K562 (cell line): ENCODE measurements around the gene MAGI1. TPM values are rescaled to one million over a fixed set of nuclear protein-coding genes. Genes with fewer than 3 reads are reported as not detected.
"Not testable (repeated sequence)": the region's sequence is repeated elsewhere in the genome, so short reads cannot be mapped to it uniquely, and the experiment has no call there.

Experiments used
- ATAC-seq: fragments of 200-7000 bp; cut with Tn5 transposase; 3 replicates; pipeline ENCODE4 v1.9.1; 2020; ENCODE audit warnings: moderate library complexity
- BruUV-seq: library from RNA; stranded (reverse); fragments of 400-500 nt; replicated peaks from 2 replicates; lab custom pipeline; 2021; lab: Mats Ljungman, UMichigan
- CTCF ChIA-PET: fragments of 300-600 bp; formaldehyde crosslinking; extraction: SDS; loops from one replicate; lab custom pipeline; 2021; ENCODE audit warnings: low intra/inter-chr PET ratio; lab: Yijun Ruan, JAX
- POLR2A ChIA-PET: fragments of 300-600, 350-650 bp; sonication (Branson Sonifier 250); formaldehyde crosslinking; extraction: SDS; loops from one replicate; lab custom pipeline; 2021; ENCODE audit warnings: antibody characterized with exemption, inconsistent platforms; lab: Yijun Ruan, JAX
- DNase-seq, 4 experiments: peaks; one replicate each; pipeline versions ENCODE4 v3.0.0 to v3.0.0-alpha.2; 2011 to 2018; ENCODE audit warnings: low spot score in 3 of 4, mixed read lengths in 3 of 4; ENCODE audit errors: extremely low read depth in 1 of 4
- FAIRE-seq: peaks from 2 replicates; lab custom pipeline; 2011; peaks lifted over from hg19 to GRCh38; lab: Jason Lieb, UNC
- H2AFZ ChIP-seq: 2 replicates; pipeline ENCODE4 v1.6.0; 2011; ENCODE audit warnings: low read depth, low read length, control low read depth, inconsistent platforms
- H3K27ac ChIP-seq: fragments of 200-600 bp; 3 replicates; pipeline ENCODE4 v1.8.0; 2011; ENCODE audit warnings: low read depth, mild to moderate bottlenecking, control low read depth, inconsistent platforms, low read length, moderate library complexity, mixed read lengths; ENCODE audit errors: extremely low read depth
- H3K27me3 ChIP-seq, 2 experiments: fragments of 300-600 bp in 1 of 2; 2 replicates in 1 of 2; 3 replicates in 1 of 2; pipeline versions ENCODE4 v1.6.0 to v1.8.0; 2011; ENCODE audit warnings: inconsistent platforms in 2 of 2, low read length in 2 of 2, mild to moderate bottlenecking in 1 of 2, mixed read lengths in 1 of 2, moderate library complexity in 1 of 2; ENCODE audit not compliant: control insufficient read depth in 2 of 2, insufficient read depth in 2 of 2
- H3K36me3 ChIP-seq: fragments of 300-600 bp; 3 replicates; pipeline ENCODE4 v1.8.0; 2011; ENCODE audit warnings: mild to moderate bottlenecking, low read length, inconsistent platforms; ENCODE audit not compliant: control insufficient read depth, insufficient read depth
- H3K4me1 ChIP-seq, 2 experiments: fragments of 200-600 bp in 1 of 2; replicated peaks in 1 of 2; 2 replicates in 1 of 2; 3 replicates in 1 of 2; pipeline versions ENCODE4 v1.5.1 to v1.8.0; 2011; ENCODE audit warnings: inconsistent platforms in 2 of 2, low read length in 2 of 2, mild to moderate bottlenecking in 1 of 2, mixed read lengths in 1 of 2, moderate library complexity in 1 of 2; ENCODE audit not compliant: control insufficient read depth in 2 of 2, insufficient read depth in 2 of 2
- H3K4me2 ChIP-seq: 2 replicates; pipeline ENCODE4 v1.6.1; 2011; ENCODE audit warnings: low read length, control low read depth, inconsistent platforms, mixed read lengths; ENCODE audit not compliant: insufficient read depth
- H3K4me3 ChIP-seq: fragments of 200-600 bp; sonication (generic), shearing (Covaris generic); 2 replicates; pipeline ENCODE4 v1.5.1; 2016; ENCODE audit warnings: control low read depth, inconsistent platforms
- H3K79me2 ChIP-seq: fragments of 200-600 bp; 3 replicates; pipeline ENCODE4 v1.8.0; 2011; ENCODE audit warnings: low read length, inconsistent platforms; ENCODE audit not compliant: control insufficient read depth, insufficient read depth
- H3K9ac ChIP-seq, 2 experiments: 2 replicates each; pipeline versions ENCODE4 v1.6.0 to v1.6.1; 2011; ENCODE audit warnings: low read depth in 2 of 2, low read length in 2 of 2, control low read depth in 1 of 2, inconsistent platforms in 1 of 2, mild to moderate bottlenecking in 1 of 2, mixed read lengths in 1 of 2; ENCODE audit not compliant: insufficient read depth in 1 of 2
- H3K9me1 ChIP-seq: one replicate; pipeline ENCODE4 v1.6.0; 2011; ENCODE audit warnings: inconsistent platforms, mild to moderate bottlenecking, low read length, moderate library complexity; ENCODE audit not compliant: control insufficient read depth, insufficient read depth
- H3K9me3 ChIP-seq: replicated peaks from 2 replicates; pipeline ENCODE4 v1.5.1; 2011; ENCODE audit warnings: low read depth, low read length, inconsistent platforms; ENCODE audit not compliant: control insufficient read depth, insufficient read depth
- H4K20me1 ChIP-seq: replicated peaks from 2 replicates; pipeline ENCODE4 v1.6.1; 2011; ENCODE audit warnings: low read length, inconsistent platforms, mixed read lengths; ENCODE audit not compliant: control insufficient read depth, insufficient read depth
- ARNT ChIP-seq, 2 experiments: fragments of 450-650 bp; IDR thresholded peaks; 2 replicates each; pipeline ENCODE4 v1.6.1; 2016; ENCODE audit warnings: mild to moderate bottlenecking in 1 of 2
- CBX5 ChIP-seq: IDR thresholded peaks from 2 replicates; pipeline ENCODE4 v1.6.1; 2014; ENCODE audit warnings: low read depth, borderline replicate concordance
- CEBPZ ChIP-seq: fragments of 150-350 bp; IDR thresholded peaks from 2 replicates; pipeline ENCODE4 v1.6.1; 2014; ENCODE audit warnings: low read depth, mild to moderate bottlenecking, low read length, borderline replicate concordance
- ESRRB ChIP-seq: fragments of 250-450 bp; sonication (Bioruptor Pico); IDR thresholded peaks from 2 replicates; pipeline ENCODE4 v1.5.0; 2020; ENCODE audit warnings: mild to moderate bottlenecking, moderate library complexity, borderline replicate concordance
- FOS ChIP-seq: IDR thresholded peaks from 3 replicates; pipeline ENCODE4 v1.6.1; 2011; ENCODE audit not compliant: insufficient read length; ENCODE audit errors: extremely low read depth
- FOXP1 ChIP-seq: sonication (generic); formaldehyde crosslinking; IDR thresholded peaks from 2 replicates; pipeline ENCODE4 v1.8.0; 2022; ENCODE audit warnings: mild to moderate bottlenecking, missing genetic modification reagents
- KAT2B ChIP-seq: IDR thresholded peaks from one replicate; pipeline ENCODE4 v1.6.1; 2012; ENCODE audit warnings: low read depth, mild to moderate bottlenecking, control low read depth, inconsistent platforms, low read length, moderate library complexity
- RHOXF2B ChIP-seq: fragments of 250-450 bp; sonication (Bioruptor Pico); conservative IDR thresholded peaks from 2 replicates; pipeline ENCODE4 v1.5.1; 2021
- SLC30A9 ChIP-seq: fragments of 250-450 bp; sonication (Bioruptor Pico); IDR thresholded peaks from 2 replicates; pipeline ENCODE4 v1.8.0; 2022; ENCODE audit warnings: mild to moderate bottlenecking, moderate library complexity
- SMAD3 ChIP-seq: fragments of 450-650 bp; formaldehyde crosslinking; conservative IDR thresholded peaks from 2 replicates; pipeline ENCODE4 v1.4.0; 2020; ENCODE audit warnings: mild to moderate bottlenecking
- SMAD4 ChIP-seq: fragments of 250-450 bp; sonication (Bioruptor Pico); conservative IDR thresholded peaks from 2 replicates; pipeline ENCODE4 v1.8.0; 2021; ENCODE audit warnings: inconsistent platforms, mild to moderate bottlenecking, moderate library complexity
- SMARCA4 ChIP-seq: fragments of 450-650 bp; IDR thresholded peaks from 2 replicates; pipeline ENCODE4 v1.6.1; 2016
- TEAD1 ChIP-seq, 2 experiments: fragments of 450-650 bp in 1 of 2; sonication (generic) in 1 of 2; formaldehyde crosslinking; IDR thresholded peaks; 2 replicates each; pipeline versions ENCODE4 v1.4.0 to v1.8.0; 2020 to 2022; ENCODE audit warnings: mild to moderate bottlenecking in 2 of 2, missing genetic modification reagents in 1 of 2
- ZNF197 ChIP-seq: fragments of 200-800 bp; sonication (Bioruptor generic); IDR thresholded peaks from 2 replicates; pipeline ENCODE4 v1.6.1; 2016; ENCODE audit warnings: low read depth, missing genetic modification characterization, missing compliant biosample characterization
- ZNF830 ChIP-seq: fragments of 250-450 bp; sonication (Bioruptor Pico); IDR thresholded peaks from 2 replicates; pipeline ENCODE4 v1.5.0; 2021; ENCODE audit warnings: mild to moderate bottlenecking
- ZSCAN29 ChIP-seq: fragments of 450-650 bp; IDR thresholded peaks from 2 replicates; pipeline ENCODE4 v1.6.1; 2017
- WGBS: fragments of 100-300 bp; shearing (Covaris generic); methylation state at CpG from one replicate; pipeline ENCODE4 v1.1.6; 2016; ENCODE audit warnings: low coverage, mixed read lengths; ENCODE audit not compliant: insufficient coverage; ENCODE audit errors: missing lambda C conversion rate; 5-methylcytosine and 5-hydroxymethylcytosine counted together
- in situ Hi-C: fragments of 300-500 bp; cut with MboI; formaldehyde crosslinking; loops from 4 replicates; pipeline ENCODE4 v1.15.0; 2018; ENCODE audit warnings: inconsistent platforms, mixed read lengths
- intact Hi-C: fragments of 100-400 bp; cut with micrococcal nuclease; formaldehyde crosslinking; loops from 2 replicates; pipeline ENCODE4 v1.14.2; 2022
- polyA plus RNA-seq, 8 experiments: library from polyadenylated mRNA; depleted of rRNA in 4 of 8; stranded (reverse) in 5 of 8; unstranded in 3 of 8; fragments of >200 nt; fragmentation: Nextera tagmentation in 2 of 8; fragmentation: Illumina TruSeq in 1 of 8; extraction: Ambion mirVana in 2 of 8; extraction: Trizol in 1 of 8; gene quantifications; 2 replicates each; pipeline versions ENCODE4 v1.2.1 to v1.2.3, GENCODE V29; 2011 to 2014; ENCODE audit warnings: inconsistent platforms in 1 of 8, missing spikeins in 1 of 8
- total RNA-seq, 7 experiments: library from RNA; depleted of rRNA in 6 of 7; stranded (reverse); fragments of >200 nt in 6 of 7; fragmentation: Illumina TruSeq in 2 of 7; extraction: Trizol in 2 of 7; gene quantifications; 2 replicates each; pipeline versions ENCODE4 v1.2.1 to v1.2.3, GENCODE V29; 2011 to 2021; ENCODE audit warnings: low replicate concordance in 1 of 7

Gene MAGI1
- total and polyA plus RNA-seq, 9 of the 15 experiments (the other 6 are each of a cell fraction or from before 2014, with no cell fraction given) = 7.8 to 59.4 (median 43.2) TPM

- no peak overlapping the region for H2AFZ ChIP-seq
Observed at GRCh38 chr3:66028457-66028856, 10.3 kb downstream of the MAGI1 start.

DNA sequence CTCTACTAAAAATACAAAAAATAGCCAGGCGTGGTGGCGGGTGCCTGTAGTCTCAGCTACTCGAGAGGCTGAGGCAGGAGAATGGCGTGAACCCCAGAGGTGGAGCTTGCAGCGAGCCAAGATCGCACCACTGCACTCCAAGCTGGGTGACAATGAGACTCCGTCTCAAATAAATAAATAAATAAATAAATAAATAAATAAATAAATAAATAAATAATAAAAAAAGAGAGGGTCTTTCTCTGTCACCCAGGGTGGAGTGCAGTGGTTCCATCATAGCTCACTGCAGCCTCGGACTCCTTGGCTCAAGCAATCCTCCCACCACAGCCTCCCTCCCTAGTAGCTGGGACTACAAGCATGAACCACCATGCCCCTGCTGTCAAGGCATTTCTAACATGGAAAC is 11.6 kb downstream of the MAGI1 start:
- H3K9ac ChIP-seq, H3K4me2 ChIP-seq, intact Hi-C loops, FAIRE-seq, H3K27ac ChIP-seq, H3K4me1 ChIP-seq, H2AFZ ChIP-seq, H3K4me3 ChIP-seq, POLR2A ChIA-PET, H4K20me1 ChIP-seq, H3K36me3 ChIP-seq, H3K9me1 ChIP-seq, H3K9me3 ChIP-seq, ATAC-seq, H3K27me3 ChIP-seq, CTCF ChIA-PET, in situ Hi-C loops, DNase-seq, BruUV-seq, H3K79me2 ChIP-seq: not testable (repeated sequence)
- WGBS = 2% methylated on average over 6 of the region's 8 CpGs

More at GRCh38 chr3:66028457-66028856, 10.3 kb downstream of the MAGI1 start:
- Histone ChIP-seq H4K20me1 (no peaks in the 10 kb centered on the region), H3K4me1 (no peaks in the 10 kb centered on the region), H3K4me3 (no peak overlapping the region), H3K9me3 (no peaks in the 10 kb centered on the region), H3K27me3 (peaks cover 0 to 3% of the 10 kb centered on the region in 2 experiments; a peak in 2 of 5 replicates), H3K4me2 (no peak overlapping the region), H3K36me3 (no peaks in the 10 kb centered on the region), H3K9me1 (no peaks in the 10 kb centered on the region), H3K9ac (no peak overlapping the region), H3K27ac (no peak overlapping the region), H3K79me2 (no peaks in the 10 kb centered on the region)
- FAIRE-seq (no peak), DNase-seq (no peak), ATAC-seq (no peak)
- POLR2A ChIA-PET = interaction anchor here (0.7 kb wide), 1 partner anchor 9 kb away, joined by 3 read pairs; no protein-coding TSS in a partner anchor
- in situ Hi-C loops = no loop called here
- WGBS = 0% methylated on average over 12 of the region's 12 CpGs
- CTCF ChIA-PET = no interaction called here
- TF ChIP-seq ZNF197 (no peak), SMAD4 (CRISPR knock-in tag) (no peak), RHOXF2B (no peak), KAT2B (no peak), CEBPZ (no peak), SLC30A9 (CRISPR knock-in tag) (no peak), ESRRB (CRISPR knock-in tag) (no peak), CBX5 (no peak), FOS (no peak), FOXP1 (CRISPR knock-in tag) (no peak), SMAD3 (CRISPR knock-in tag) (no peak), SMARCA4 (no peak), ZNF830 (no peak), ZSCAN29 (no peak), ARNT (IDR thresholded peaks at IDR 0.05) (no peak), TEAD1 (CRISPR knock-in tag; IDR thresholded peaks at IDR 0.05) (no peak)
- intact Hi-C loops = no loop called here
- no TSS peak for BruUV-seq
